GM12878 (cell line): Measurements from ENCODE around the gene MAPK8IP3. TPM values are rescaled to one million over a fixed set of nuclear protein-coding genes. Genes with fewer than 3 reads are reported as not detected.
A peak's percentile ranks its signal among the peaks of the same experiment; 100 is the strongest.

Experiments used
- ATAC-seq: fragments of 200-7000 bp; cut with Tn5 transposase; 3 replicates; pipeline ENCODE4 v1.9.1; 2020; ENCODE audit warnings: mild to moderate bottlenecking, moderate library complexity
- BruUV-seq: library from RNA; stranded (reverse); fragments of 400-500 nt; replicated peaks from 2 replicates; lab custom pipeline; 2021; lab: Mats Ljungman, UMichigan
- CTCF ChIA-PET: fragments of 300-600 bp; sonication (Branson Sonifier 250); formaldehyde crosslinking; extraction: SDS; loops from one replicate; lab custom pipeline; 2021; ENCODE audit warnings: inconsistent platforms; lab: Yijun Ruan, JAX
- POLR2A ChIA-PET: fragments of 350-600 bp; formaldehyde crosslinking; extraction: SDS; loops from one replicate; lab custom pipeline; 2021; ENCODE audit warnings: inconsistent platforms; lab: Charles Lee
- RAD21 ChIA-PET: fragments of 300-600 bp; sonication (Branson Sonifier 250); formaldehyde crosslinking; loops from one replicate; lab custom pipeline; 2023; ENCODE audit warnings: antibody characterized with exemption; ENCODE audit not compliant: unreplicated experiment; lab: Charles Lee
- SMC1A ChIA-PET: fragments of 300-600 bp; sonication (Branson Sonifier 250); formaldehyde crosslinking; loops from one replicate; lab custom pipeline; 2023; ENCODE audit not compliant: unreplicated experiment, uncharacterized antibody; lab: Charles Lee
- DNase-seq: peaks from one replicate; pipeline ENCODE4 v3.0.0-alpha.2; 2011; ENCODE audit warnings: low read depth, low spot score
- FAIRE-seq: peaks from 3 replicates; lab custom pipeline; 2011; peaks lifted over from hg19 to GRCh38; lab: Jason Lieb, UNC
- H2AFZ ChIP-seq: 2 replicates; pipeline ENCODE4 v1.6.0; 2011; ENCODE audit warnings: low read depth, low read length, control low read depth; ENCODE audit not compliant: control insufficient read depth
- H3K27ac ChIP-seq: 2 replicates; pipeline ENCODE4 v1.5.1; 2011; ENCODE audit warnings: control low read depth; ENCODE audit not compliant: control insufficient read depth, insufficient read depth
- H3K27me3 ChIP-seq, 2 experiments: replicated peaks in 1 of 2; 2 replicates each; pipeline versions ENCODE4 v1.6.0 to v1.6.1; 2011; ENCODE audit warnings: low read length in 1 of 2; ENCODE audit not compliant: control insufficient read depth in 2 of 2, insufficient read depth in 2 of 2
- H3K36me3 ChIP-seq, 2 experiments: 2 replicates each; pipeline ENCODE4 v1.5.1; 2011; ENCODE audit warnings: low read length in 1 of 2; ENCODE audit not compliant: control insufficient read depth in 2 of 2, insufficient read depth in 2 of 2
- H3K4me1 ChIP-seq: 2 replicates; pipeline ENCODE4 v1.6.1; 2011; ENCODE audit warnings: mild to moderate bottlenecking, low read length, moderate library complexity, mixed read lengths; ENCODE audit not compliant: control insufficient read depth, insufficient read depth
- H3K4me2 ChIP-seq: 2 replicates; pipeline ENCODE4 v1.6.0; 2011; ENCODE audit warnings: control low read depth; ENCODE audit not compliant: control insufficient read depth, insufficient read depth
- H3K4me3 ChIP-seq: fragments of 200-600 bp; sonication (generic); 2 replicates; pipeline ENCODE4 v1.5.1; 2016
- H3K79me2 ChIP-seq: 2 replicates; pipeline ENCODE4 v1.6.0; 2011; ENCODE audit warnings: low read length; ENCODE audit not compliant: control insufficient read depth, insufficient read depth
- H3K9ac ChIP-seq: 2 replicates; pipeline ENCODE4 v1.8.0; 2011; ENCODE audit warnings: low read length, control low read depth, mixed read lengths; ENCODE audit not compliant: control insufficient read depth, insufficient read depth
- H3K9me3 ChIP-seq: replicated peaks from 3 replicates; pipeline ENCODE4 v1.5.1; 2011; ENCODE audit warnings: mild to moderate bottlenecking, low read length; ENCODE audit not compliant: control insufficient read depth, insufficient read depth
- H4K20me1 ChIP-seq: 2 replicates; pipeline ENCODE4 v1.6.0; 2011; ENCODE audit not compliant: control insufficient read depth, insufficient read depth
- BCL11A ChIP-seq: IDR thresholded peaks from 2 replicates; pipeline ENCODE4 v1.6.1; 2011; ENCODE audit warnings: low read depth, low read length
- CBX3 ChIP-seq: fragments of 200-600 bp; sonication (generic); IDR thresholded peaks from 2 replicates; pipeline ENCODE4 v1.6.1; 2016; ENCODE audit warnings: low read depth, borderline replicate concordance
- CHD2 ChIP-seq: IDR thresholded peaks from 2 replicates; pipeline ENCODE4 v1.6.1; 2011; ENCODE audit warnings: low read depth, low read length, improper control_type of control experiment, borderline replicate concordance
- JUND ChIP-seq: IDR thresholded peaks from 2 replicates; pipeline ENCODE4 v1.6.1; 2012; ENCODE audit warnings: low read depth, mild to moderate bottlenecking, low read length, improper control_type of control experiment, moderate library complexity
- PAX5 ChIP-seq: IDR thresholded peaks from 2 replicates; pipeline ENCODE4 v1.6.1; 2011; ENCODE audit warnings: low read depth, low read length, borderline replicate concordance
- POLR2A ChIP-seq: IDR thresholded peaks from 2 replicates; pipeline ENCODE4 v1.6.1; 2011; ENCODE audit warnings: low read depth, mild to moderate bottlenecking, low read length
- TARDBP ChIP-seq: IDR thresholded peaks from 2 replicates; pipeline ENCODE4 v1.6.1; 2016; ENCODE audit warnings: borderline replicate concordance
- WGBS: methylation state at CpG from one replicate; pipeline ENCODE4 v1.1.6; 2016; ENCODE audit warnings: low lambda C conversion rate; ENCODE audit not compliant: insufficient replicate concordance, insufficient coverage; ENCODE audit errors: missing lambda C conversion rate; 5-methylcytosine and 5-hydroxymethylcytosine counted together
- in situ Hi-C: fragments of 300-500 bp; cut with MboI; formaldehyde crosslinking; loops from 9 replicates; pipeline ENCODE4 v1.14.3; 2018; ENCODE audit warnings: mixed read lengths
- intact Hi-C: fragments of 100-400 bp; cut with micrococcal nuclease; formaldehyde crosslinking; loops from one replicate; pipeline ENCODE4 v1.14.2; 2022; ENCODE audit not compliant: unreplicated experiment
- polyA plus RNA-seq, 11 experiments: library from polyadenylated mRNA; depleted of rRNA in 4 of 11; unstranded in 6 of 11; stranded (reverse) in 5 of 11; fragments of >200 nt; fragmentation: Nextera tagmentation in 4 of 11; fragmentation: Illumina TruSeq in 1 of 11; extraction: Ambion mirVana in 4 of 11; extraction: Trizol in 1 of 11; gene quantifications; 1 replicate in 1 of 11; 2 replicates in 10 of 11; pipeline versions ENCODE4 v1.2.1 to v1.2.3, GENCODE V29; 2011 to 2016; ENCODE audit warnings: inconsistent platforms in 2 of 11, missing spikeins in 2 of 11, low read depth in 1 of 11
- total RNA-seq, 4 experiments: library from RNA; depleted of rRNA in 3 of 4; stranded (reverse); fragments of >200 nt in 3 of 4; fragmentation: Illumina TruSeq in 1 of 4; extraction: Trizol in 1 of 4; gene quantifications; 2 replicates each; pipeline versions ENCODE4 v1.2.1 to v1.2.3, GENCODE V29; 2013 to 2021
- TF ChIP-seq, protein P1 (sequence below): fragments of 450-650 bp; IDR thresholded peaks from 2 replicates; pipeline ENCODE4 v1.6.1; 2016; ENCODE audit warnings: mild to moderate bottlenecking, moderate library complexity, borderline replicate concordance

The MAPK8IP3 gene
- total and polyA plus RNA-seq, 10 of the 15 experiments (the other 5 are each of a cell fraction or from before 2014, with no cell fraction given), result 0.06 to 67.9 (median 18.2) TPM

DNA sequence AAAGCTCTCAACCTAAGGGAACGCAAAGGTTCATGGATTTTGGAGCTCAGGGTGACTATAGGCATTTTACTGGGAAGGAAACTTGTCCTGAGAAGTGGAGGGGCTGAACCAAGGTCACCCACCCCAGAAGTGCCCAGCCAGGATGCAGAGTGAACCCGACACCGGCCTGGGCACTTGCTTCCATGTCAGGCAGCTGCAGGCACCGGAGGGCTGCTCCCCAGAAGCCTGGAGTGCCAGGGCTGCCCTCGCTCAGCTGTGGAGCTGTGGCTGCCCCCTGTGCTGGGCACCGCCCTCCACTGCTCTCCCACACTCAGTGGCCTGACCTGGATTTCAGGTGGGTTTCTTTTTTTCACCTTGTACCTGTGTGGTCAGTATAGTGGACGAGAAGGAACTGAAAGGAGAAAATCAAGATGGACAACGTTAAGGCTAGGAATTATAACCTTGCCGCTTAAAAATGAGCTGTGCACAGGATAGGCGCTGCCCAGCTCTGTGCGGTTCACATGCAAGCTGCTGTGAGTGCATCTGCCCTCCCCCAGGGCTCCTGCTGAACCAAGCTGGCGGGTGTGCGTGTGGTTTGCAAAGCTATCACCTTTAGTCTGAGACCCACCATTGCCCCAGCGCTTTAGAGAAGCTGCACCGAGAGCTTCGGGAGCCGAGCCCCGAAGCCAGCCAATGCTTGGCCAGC, 2.2 kb downstream of the MAPK8IP3 start:
- H3K36me3 ChIP-seq, result no peaks in the 10 kb centered on the region; a peak in 3 of 4 replicates
- peak overlapping the region; percentile 73 for H3K4me3 ChIP-seq
- no peak for DNase-seq
- H3K4me1 ChIP-seq, result peaks cover 20% of the 10 kb centered on the region
- ChIA-PET CTCF (interaction anchor here (0.7 to 1.9 kb wide), 4 partner anchors 9 to 31 kb away, joined by 3 to 6 read pairs (median 4); no protein-coding TSS in a partner anchor), RAD21 (interaction anchor here (1.0 to 1.1 kb wide), 2 partner anchors 74 to 288 kb away, joined by 3 to 4 read pairs; partner anchors contain the start of genes NUBP2, SPSB3 and UQCC4), SMC1A (interaction anchor here (0.8 to 1.8 kb wide), 4 partner anchors 15 to 92 kb away, joined by 3 to 4 read pairs (median 3); partner anchors contain the start of genes NUBP2 and SPSB3), POLR2A (interaction anchor here (0.8 kb wide), 1 partner anchor 9 kb away, joined by 4 read pairs; no protein-coding TSS in a partner anchor)
- BruUV-seq, result TSS peak; percentile 59
- peaks cover 42% of the 10 kb centered on the region for H3K79me2 ChIP-seq
- H2AFZ ChIP-seq, result no peak overlapping the region
- ATAC-seq, result no peak
- peak overlapping the region; percentile 79 for H3K4me2 ChIP-seq
- no peaks in the 10 kb centered on the region for H3K27me3 ChIP-seq
- H3K9ac ChIP-seq, result no peak overlapping the region
- 95% methylated on average over 18 of the region's 18 CpGs for WGBS
- in situ Hi-C loops (no loop called here), intact Hi-C loops (loop anchor here (5.0 kb wide), 1 partner anchor 64 kb away; the partner anchor contains the start of genes EME2, MRPS34 and NME3)
- TF ChIP-seq CBX3 (no peak), POLR2A (0 out of 2 replicates have a peak, but pooled peaks have one; percentile 8)
- FAIRE-seq, result no peak
- no peak overlapping the region for H3K27ac ChIP-seq
- no peaks in the 10 kb centered on the region for H3K9me3 ChIP-seq
- H4K20me1 ChIP-seq, result peaks cover 4% of the 10 kb centered on the region; the same call in 1 of the 2 replicates

DNA sequence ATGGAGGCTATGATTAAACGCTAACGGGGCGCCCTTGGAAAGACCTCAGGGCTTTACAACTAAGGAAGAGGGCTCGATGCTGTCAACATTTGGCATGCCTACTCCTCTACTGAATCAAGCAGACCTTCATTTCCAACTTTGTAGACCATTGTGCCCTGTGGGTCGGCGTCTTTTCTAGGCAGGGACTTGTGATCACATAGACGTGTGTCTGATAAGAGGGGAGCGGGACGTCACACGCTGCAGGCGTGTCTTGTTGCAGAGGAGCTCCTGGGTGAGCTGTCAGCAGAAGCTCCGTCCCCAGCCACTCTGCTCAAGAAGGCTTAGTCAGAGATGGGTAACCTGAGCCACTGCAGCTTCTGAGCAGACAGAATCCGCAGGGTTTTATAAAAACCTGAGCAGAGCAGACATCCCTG, 2.8 kb downstream of the MAPK8IP3 start:
- ChIA-PET CTCF (interaction anchor here (1.2 to 1.9 kb wide), 3 partner anchors 9 to 32 kb away, joined by 3 to 6 read pairs (median 4); no protein-coding TSS in a partner anchor), POLR2A (interaction anchor here (0.7 kb wide), 1 partner anchor 31 kb away, joined by 3 read pairs; the partner anchor contains the start of gene JPT2), RAD21 (no interaction called here), SMC1A (interaction anchor here (1.1 to 1.5 kb wide), 2 partner anchors 14 to 74 kb away, joined by 3 read pairs; partner anchors contain the start of genes NUBP2 and SPSB3)
- FAIRE-seq, result no peak
- BruUV-seq, result no TSS peak
- H3K4me2 ChIP-seq, result peak overlapping the region; percentile 44
- DNase-seq, result no peak
- ATAC-seq, result no peak
- H4K20me1 ChIP-seq, result peaks cover 4% of the 10 kb centered on the region; the same call in 1 of the 2 replicates
- no peaks in the 10 kb centered on the region for H3K27me3 ChIP-seq
- no peak overlapping the region for H2AFZ ChIP-seq
- peaks cover 26% of the 10 kb centered on the region for H3K4me1 ChIP-seq
- intact Hi-C loops (loop anchor here (5.0 kb wide), 1 partner anchor 64 kb away; the partner anchor contains the start of genes EME2, MRPS34 and NME3), in situ Hi-C loops (no loop called here)
- H3K36me3 ChIP-seq, result no peaks in the 10 kb centered on the region; a peak in 3 of 4 replicates
- no peaks in the 10 kb centered on the region for H3K9me3 ChIP-seq
- 97% methylated on average over 13 of the region's 13 CpGs for WGBS
- peaks cover 47% of the 10 kb centered on the region for H3K79me2 ChIP-seq
- no peak overlapping the region for H3K27ac ChIP-seq
- no peak overlapping the region for H3K4me3 ChIP-seq
- no peak overlapping the region for H3K9ac ChIP-seq
- TF ChIP-seq BCL11A (no peak), TARDBP (no peak), JUND (no peak), PAX5 (no peak), CHD2 (no peak)
- TF ChIP-seq, protein P1, sequence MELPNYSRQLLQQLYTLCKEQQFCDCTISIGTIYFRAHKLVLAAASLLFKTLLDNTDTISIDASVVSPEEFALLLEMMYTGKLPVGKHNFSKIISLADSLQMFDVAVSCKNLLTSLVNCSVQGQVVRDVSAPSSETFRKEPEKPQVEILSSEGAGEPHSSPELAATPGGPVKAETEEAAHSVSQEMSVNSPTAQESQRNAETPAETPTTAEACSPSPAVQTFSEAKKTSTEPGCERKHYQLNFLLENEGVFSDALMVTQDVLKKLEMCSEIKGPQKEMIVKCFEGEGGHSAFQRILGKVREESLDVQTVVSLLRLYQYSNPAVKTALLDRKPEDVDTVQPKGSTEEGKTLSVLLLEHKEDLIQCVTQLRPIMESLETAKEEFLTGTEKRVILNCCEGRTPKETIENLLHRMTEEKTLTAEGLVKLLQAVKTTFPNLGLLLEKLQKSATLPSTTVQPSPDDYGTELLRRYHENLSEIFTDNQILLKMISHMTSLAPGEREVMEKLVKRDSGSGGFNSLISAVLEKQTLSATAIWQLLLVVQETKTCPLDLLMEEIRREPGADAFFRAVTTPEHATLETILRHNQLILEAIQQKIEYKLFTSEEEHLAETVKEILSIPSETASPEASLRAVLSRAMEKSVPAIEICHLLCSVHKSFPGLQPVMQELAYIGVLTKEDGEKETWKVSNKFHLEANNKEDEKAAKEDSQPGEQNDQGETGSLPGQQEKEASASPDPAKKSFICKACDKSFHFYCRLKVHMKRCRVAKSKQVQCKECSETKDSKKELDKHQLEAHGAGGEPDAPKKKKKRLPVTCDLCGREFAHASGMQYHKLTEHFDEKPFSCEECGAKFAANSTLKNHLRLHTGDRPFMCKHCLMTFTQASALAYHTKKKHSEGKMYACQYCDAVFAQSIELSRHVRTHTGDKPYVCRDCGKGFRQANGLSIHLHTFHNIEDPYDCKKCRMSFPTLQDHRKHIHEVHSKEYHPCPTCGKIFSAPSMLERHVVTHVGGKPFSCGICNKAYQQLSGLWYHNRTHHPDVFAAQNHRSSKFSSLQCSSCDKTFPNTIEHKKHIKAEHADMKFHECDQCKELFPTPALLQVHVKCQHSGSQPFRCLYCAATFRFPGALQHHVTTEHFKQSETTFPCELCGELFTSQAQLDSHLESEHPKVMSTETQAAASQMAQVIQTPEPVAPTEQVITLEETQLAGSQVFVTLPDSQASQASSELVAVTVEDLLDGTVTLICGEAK, result no peak
